HuH-7 (cell line): Measurements from ENCODE around the gene TTC33.
"Not testable (repeated sequence)": the region's sequence is repeated elsewhere in the genome, so short reads cannot be mapped to it uniquely, and the experiment has no call there.

Source experiments
- DNase-seq: peaks from one replicate; pipeline ENCODE4 v3.0.0; 2011; ENCODE audit warnings: low spot score

The TTC33 gene

GRCh38 chr5:40607202-40607601 is 148.6 kb downstream of the TTC33 start:
- no peak for DNase-seq

GRCh38 chr5:40606077-40606765 is 149.5 kb downstream of the TTC33 start:
- no peak for DNase-seq

DNA sequence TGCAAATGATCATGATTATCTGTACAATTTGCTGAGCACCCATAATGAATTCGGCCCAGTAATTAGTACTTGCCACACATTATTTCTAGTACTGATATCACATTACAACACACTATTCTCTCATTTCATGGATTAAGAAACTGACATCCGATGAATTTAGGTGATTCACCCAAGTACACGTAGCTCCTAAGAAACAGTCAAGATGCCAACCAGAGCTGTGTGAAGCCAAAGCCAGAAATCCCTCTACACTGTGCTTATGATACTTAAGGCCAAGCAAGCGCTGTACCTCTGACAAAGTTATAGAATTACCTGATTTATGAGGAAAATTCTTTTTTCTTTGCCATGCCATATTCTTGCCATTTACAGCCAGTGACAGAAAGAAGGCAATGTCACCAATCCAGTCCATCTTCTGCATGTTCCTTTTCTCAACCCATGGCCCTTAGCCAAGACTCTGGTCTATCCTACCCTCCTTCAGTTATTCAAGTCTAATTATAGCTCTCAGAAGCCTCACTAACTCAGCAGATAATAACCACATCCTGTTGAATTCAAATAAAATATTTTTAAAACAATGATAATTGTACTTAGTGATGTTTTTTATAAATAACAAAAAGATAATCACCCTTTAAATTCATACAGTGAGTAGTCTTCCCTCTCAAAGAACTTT is 150.3 kb downstream of the TTC33 start:
- DNase-seq: no peak

DNA sequence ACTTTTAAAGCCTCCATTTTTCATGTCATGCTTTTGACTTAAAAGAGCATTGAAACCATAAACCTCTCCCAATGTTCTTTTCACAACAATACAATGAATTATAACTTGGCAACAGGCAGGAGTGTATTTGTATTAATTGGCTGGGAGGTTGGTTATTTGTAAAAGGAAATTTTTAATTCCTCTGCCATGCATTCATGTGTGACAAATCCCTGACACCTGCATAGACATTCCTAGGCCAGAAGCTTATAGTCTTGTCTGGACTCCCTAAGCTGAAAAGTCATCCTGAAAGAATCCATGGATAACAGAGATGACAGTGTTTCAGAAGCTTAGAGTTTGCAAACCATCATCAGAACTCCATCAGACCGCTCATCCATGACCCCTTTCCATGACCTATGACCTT is 152.4 kb downstream of the TTC33 start:
- DNase-seq: no peak

- no peak for DNase-seq
Observed at GRCh38 chr5:40601198-40601868, 154.4 kb downstream of the TTC33 start.

DNA sequence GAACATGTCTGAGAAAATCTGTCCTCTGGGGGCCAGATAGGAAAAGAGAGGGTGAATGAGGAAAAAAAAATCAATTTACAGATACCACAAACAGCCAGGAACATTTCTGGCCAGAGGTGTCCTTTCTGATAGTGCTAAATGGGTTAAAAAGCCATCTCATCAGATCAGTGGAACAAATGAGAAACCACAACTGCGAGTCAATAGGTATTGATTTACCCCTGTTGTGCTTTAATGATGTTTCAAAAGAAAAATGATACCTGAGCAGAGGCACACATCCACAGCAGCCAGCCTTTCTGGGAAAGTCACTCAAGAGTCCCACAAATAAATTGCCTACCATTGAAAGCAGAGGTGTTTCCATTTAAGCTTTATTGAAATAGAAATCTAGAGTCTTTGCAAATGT is 155.4 kb downstream of the TTC33 start:
- no peak for DNase-seq

DNA sequence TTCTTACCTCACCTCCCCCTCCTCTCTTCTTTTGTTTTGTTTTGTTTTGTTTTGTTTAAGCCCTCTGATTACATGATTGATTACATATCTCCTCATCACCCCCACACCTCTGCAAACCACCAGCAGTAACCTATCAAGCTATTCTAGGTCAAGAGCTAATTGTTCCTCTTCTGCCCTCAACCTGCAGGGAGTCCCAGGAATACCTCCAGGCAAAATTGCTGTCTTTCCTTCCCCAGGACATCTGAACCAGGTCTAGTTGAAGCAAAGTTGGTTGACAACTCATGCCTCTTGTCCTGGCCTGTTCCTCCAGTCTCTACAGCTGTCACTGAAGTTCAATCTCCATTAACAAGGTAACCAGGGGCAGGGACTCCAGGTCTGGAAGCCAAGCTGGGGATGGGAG is 156.1 kb downstream of the TTC33 start:
- no peak for DNase-seq

DNA sequence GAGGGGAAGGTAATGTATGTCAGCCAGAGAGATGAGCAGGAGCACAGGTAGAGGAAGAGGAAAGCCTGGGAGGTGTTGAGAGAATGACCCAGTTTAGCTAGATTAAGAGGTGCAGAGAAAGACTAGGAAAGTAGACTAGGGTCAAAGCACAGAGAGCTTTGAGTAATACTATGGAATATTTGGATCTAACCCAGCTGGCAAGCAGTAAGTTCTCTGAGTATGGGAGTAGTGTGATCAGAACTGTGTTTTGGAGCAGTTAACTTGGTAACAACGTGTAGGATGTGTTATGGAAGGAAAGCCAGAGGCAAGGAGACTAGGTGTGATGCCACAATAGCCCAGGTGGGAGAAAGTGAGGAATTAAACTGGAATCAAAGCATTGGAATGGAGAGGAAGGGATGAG is 160.9 kb downstream of the TTC33 start:
- no peak for DNase-seq

- not testable (repeated sequence) for DNase-seq
Observed at GRCh38 chr5:40591727-40592396, 163.9 kb downstream of the TTC33 start.

DNA sequence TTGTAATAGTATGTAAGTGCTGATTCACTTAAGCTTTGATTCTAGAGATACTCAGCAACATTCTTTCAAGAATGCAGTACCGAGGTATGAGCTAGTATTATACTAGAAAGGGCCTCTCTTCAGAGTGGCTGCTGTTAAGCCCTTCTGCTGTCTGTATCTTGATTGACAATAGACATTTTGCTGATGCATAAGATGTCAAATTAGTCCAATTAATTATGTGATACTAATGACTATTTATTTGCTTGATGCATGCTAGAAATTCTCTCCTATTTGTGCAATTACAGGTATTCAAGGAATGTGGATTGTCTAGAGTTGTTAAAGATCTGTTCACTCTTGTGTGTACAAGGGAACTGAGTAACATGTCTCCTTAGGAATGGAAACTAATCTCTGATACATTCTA is 168.4 kb downstream of the TTC33 start:
- DNase-seq: no peak

DNA sequence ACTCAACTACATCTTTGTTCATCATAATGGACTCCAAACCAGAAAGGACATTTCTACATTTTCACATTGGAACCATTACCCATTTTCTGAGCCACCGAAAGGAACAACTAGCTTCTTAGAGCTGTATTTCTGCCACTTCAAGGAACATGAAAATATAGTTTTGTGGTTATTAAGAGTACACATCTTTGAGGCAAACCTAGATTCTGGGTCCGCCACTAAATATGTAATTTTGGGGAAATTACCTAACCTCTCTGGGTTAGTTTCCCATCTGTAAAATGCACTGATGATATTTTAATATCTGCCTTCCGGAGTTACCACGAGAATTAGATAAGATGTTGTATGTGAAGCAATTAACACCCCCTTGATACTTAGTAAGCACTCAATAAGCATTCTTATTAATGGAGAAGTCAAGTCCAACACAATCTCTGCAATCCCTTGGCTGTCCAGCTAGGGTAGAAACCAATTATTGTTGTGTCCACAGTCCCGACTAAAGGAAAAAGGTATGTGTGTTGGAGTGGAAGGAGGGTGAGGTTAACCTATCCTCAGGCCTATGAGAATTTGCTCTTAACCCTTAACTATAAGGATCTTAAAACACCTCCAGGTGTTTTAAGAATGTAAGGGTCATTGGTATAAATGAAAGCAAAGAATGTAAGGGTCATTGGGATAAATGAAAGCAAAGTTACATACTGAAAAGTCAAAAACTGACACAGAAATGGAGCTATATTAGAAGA is 170.1 kb downstream of the TTC33 start:
- no peak for DNase-seq

DNA sequence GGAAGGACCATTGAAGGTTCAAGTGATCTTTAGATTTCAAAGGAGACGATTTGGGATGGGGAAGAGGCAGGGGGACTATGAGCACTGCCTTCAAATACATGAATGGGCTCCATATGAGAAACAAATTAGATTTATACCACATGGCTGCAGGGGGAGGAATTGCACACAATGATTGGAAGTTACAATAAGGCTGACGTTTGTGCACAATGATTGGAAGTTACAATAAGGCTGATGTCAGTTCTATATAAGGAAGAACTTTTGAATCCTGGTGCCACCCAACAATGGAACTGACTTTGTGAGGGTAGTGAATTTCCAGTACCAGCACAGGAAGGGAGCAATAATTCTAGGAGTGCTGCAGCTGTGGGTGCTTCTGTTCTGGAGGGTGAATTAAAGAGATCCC is 171.7 kb downstream of the TTC33 start:
- DNase-seq: no peak

- DNase-seq: no peak
Observed at GRCh38 chr5:40578501-40579451, 177.0 kb downstream of the TTC33 start.

- no peak for DNase-seq
Observed at GRCh38 chr5:40577718-40578117, 178.0 kb downstream of the TTC33 start.

- no peak for DNase-seq
Observed at GRCh38 chr5:40575921-40576320, 179.8 kb downstream of the TTC33 start.

- DNase-seq: no peak
Observed at GRCh38 chr5:40575411-40575810, 180.3 kb downstream of the TTC33 start.

- DNase-seq: no peak
Observed at GRCh38 chr5:40572937-40573336, 182.8 kb downstream of the TTC33 start.

- DNase-seq: no peak
Observed at GRCh38 chr5:40572391-40572790, 183.4 kb downstream of the TTC33 start.

- DNase-seq: no peak
Observed at GRCh38 chr5:40571729-40572128, 184.0 kb downstream of the TTC33 start.

DNA sequence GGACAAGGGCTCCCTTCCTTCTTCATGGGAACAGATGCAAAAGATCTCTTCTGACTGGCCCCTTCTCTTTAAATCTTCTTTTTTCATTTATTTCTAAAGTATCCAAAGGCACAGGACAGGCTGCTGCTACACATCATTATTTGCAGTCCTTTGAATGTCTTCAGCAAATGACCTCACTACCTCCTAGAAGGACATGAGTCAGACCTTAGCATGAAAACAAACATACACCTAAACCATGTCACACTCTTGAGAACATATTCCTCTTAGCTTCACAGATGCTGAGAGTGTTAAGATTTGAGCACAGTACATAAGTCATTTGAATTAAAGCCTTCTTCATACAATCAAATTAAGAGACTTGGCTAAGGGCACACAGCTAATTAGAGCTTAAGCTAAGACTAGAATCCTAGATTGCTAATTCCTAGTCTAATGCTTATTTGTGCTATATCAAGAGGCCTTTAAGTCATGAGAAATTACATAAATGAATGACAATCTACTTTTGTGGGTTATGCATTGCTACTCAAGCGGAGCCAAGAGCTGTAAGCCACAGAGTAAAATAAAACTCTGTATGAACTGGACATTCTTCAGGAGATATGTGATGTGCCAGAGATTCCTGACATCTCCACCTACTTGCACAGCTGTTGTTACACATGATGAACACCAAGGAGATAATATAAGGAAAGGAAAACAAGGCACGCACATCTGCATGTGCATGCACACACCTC is 185.2 kb downstream of the TTC33 start:
- no peak for DNase-seq
